BE2C (cell line): Measurements from ENCODE around the gene SP140L.
"Not testable (repeated sequence)": the region's sequence is repeated elsewhere in the genome, so short reads cannot be mapped to it uniquely, and the experiment has no call there.

Source experiments
- DNase-seq: peaks from one replicate; pipeline ENCODE4 v3.0.0-alpha.2; 2020
- H3K27me3 ChIP-seq: fragments of 250-450 bp; sonication (Bioruptor Pico); 2 replicates; pipeline ENCODE4 v1.5.1; 2020; ENCODE audit warnings: mild to moderate bottlenecking
- H3K36me3 ChIP-seq: fragments of 250-450 bp; sonication (Bioruptor Pico); 2 replicates; pipeline ENCODE4 v1.5.1; 2020; ENCODE audit warnings: mild to moderate bottlenecking
- H3K4me1 ChIP-seq: fragments of 250-450 bp; sonication (Bioruptor Pico); 2 replicates; pipeline ENCODE4 v1.5.1; 2020
- H3K4me3 ChIP-seq: 2 replicates; pipeline ENCODE4 v1.5.1; 2011; ENCODE audit warnings: low read depth, low read length
- H3K9me3 ChIP-seq: fragments of 250-450 bp; sonication (Bioruptor Pico); 2 replicates; pipeline ENCODE4 v1.5.1; 2020
- TF ChIP-seq, protein P1 (sequence below): IDR thresholded peaks from 2 replicates; pipeline ENCODE4 v1.5.1; 2012; ENCODE audit warnings: mild to moderate bottlenecking, low read depth, low read length

Gene SP140L

DNA sequence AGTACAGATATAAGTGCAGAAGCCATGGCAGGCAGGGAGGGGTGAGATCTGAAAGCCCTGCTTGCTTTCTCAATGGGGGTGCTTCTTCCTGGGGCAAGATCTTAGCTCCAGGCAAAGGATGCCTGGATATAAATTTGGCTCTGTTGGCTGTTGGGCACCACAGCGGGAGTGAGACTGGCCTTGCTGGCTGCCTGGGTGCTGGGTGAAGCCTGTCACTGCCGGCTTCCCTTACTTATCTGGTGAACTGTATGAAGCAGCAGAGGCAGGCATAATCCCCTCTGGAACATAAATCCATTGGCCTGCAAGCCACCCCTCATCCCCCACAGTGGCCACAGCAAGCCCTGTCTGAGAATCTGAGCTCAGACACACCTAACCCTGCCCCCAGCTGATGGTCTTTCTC is 27.4 kb upstream of the SP140L start:
- no peaks in the 10 kb centered on the region for H3K4me1 ChIP-seq
- H3K9me3 ChIP-seq: no peaks in the 10 kb centered on the region
- TF ChIP-seq, protein P1, sequence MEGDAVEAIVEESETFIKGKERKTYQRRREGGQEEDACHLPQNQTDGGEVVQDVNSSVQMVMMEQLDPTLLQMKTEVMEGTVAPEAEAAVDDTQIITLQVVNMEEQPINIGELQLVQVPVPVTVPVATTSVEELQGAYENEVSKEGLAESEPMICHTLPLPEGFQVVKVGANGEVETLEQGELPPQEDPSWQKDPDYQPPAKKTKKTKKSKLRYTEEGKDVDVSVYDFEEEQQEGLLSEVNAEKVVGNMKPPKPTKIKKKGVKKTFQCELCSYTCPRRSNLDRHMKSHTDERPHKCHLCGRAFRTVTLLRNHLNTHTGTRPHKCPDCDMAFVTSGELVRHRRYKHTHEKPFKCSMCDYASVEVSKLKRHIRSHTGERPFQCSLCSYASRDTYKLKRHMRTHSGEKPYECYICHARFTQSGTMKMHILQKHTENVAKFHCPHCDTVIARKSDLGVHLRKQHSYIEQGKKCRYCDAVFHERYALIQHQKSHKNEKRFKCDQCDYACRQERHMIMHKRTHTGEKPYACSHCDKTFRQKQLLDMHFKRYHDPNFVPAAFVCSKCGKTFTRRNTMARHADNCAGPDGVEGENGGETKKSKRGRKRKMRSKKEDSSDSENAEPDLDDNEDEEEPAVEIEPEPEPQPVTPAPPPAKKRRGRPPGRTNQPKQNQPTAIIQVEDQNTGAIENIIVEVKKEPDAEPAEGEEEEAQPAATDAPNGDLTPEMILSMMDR: no peak

GRCh38 chr2:230305416-230306275 is 21.3 kb upstream of the SP140L start:
- no peaks in the 10 kb centered on the region for H3K4me1 ChIP-seq
- H3K4me3 ChIP-seq: no peak overlapping the region
- no peak for DNase-seq
- no peaks in the 10 kb centered on the region for H3K36me3 ChIP-seq
- H3K9me3 ChIP-seq: no peaks in the 10 kb centered on the region
- TF ChIP-seq, protein P1: no peak
- H3K27me3 ChIP-seq: no peaks in the 10 kb centered on the region

More for the DNA sequence above, 27.4 kb upstream of the SP140L start:
- Histone ChIP-seq H3K27me3 (no peaks in the 10 kb centered on the region), H3K36me3 (no peaks in the 10 kb centered on the region), H3K4me3 (no peak overlapping the region)
- no peak for DNase-seq

- Histone ChIP-seq H3K4me3 (no peak overlapping the region), H3K4me1 (no peaks in the 10 kb centered on the region), H3K9me3 (no peaks in the 10 kb centered on the region), H3K27me3 (no peaks in the 10 kb centered on the region), H3K36me3 (no peaks in the 10 kb centered on the region)
- no peak for DNase-seq
- TF ChIP-seq, protein P1: no peak
These were observed 20.5 kb upstream of the SP140L start for GRCh38 chr2:230306474-230306873.

DNA sequence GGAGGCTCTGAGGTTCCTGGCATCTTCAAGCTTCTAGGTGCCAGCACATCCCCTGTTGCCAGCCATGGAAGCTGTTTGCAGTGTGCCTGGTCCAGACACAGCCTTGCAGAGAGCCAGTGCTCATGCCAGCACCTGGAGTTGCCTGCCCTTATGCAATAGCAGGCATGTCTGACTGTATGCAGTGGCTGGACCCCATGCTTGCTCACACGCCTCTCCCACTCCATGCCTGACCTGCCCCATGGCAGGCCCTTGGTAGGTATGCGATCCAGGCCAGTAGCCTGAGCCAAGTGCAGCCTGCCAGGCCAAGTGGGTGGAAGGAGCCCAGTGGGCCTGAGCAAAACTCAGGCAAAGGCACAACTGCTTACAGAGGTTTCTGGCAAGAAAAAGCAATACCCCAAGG is 19.5 kb upstream of the SP140L start:
- DNase-seq: no peak
- no peak overlapping the region for H3K4me3 ChIP-seq
- no peaks in the 10 kb centered on the region for H3K4me1 ChIP-seq
- H3K9me3 ChIP-seq: no peaks in the 10 kb centered on the region
- H3K36me3 ChIP-seq: no peaks in the 10 kb centered on the region
- TF ChIP-seq, protein P1: no peak
- no peaks in the 10 kb centered on the region for H3K27me3 ChIP-seq

GRCh38 chr2:230308402-230309000 is 18.5 kb upstream of the SP140L start:
- no peaks in the 10 kb centered on the region for H3K4me1 ChIP-seq
- H3K9me3 ChIP-seq: no peaks in the 10 kb centered on the region
- H3K4me3 ChIP-seq: no peak overlapping the region
- no peaks in the 10 kb centered on the region for H3K36me3 ChIP-seq
- H3K27me3 ChIP-seq: no peaks in the 10 kb centered on the region
- DNase-seq: no peak
- TF ChIP-seq, protein P1: no peak

DNA sequence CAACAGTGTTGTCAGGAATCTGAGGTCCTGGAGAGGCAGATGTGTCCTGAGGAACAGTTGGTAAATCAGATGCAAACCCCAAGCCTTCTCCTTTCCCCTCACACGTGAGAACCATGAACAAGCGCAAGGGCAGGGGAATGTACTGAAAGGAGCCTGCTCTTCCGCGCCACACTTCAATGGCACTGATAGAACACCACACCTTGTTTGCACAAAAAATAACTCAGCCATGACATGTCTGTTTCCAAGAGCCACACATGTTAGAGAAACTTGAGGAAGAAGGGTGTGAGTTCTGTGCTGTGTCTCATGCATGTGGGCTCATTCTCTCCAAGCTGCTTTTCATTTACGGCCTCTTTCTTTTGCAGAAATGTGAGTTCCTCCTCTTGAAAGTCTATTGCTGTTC is 16.2 kb upstream of the SP140L start:
- H3K4me1 ChIP-seq, H3K27me3 ChIP-seq, H3K36me3 ChIP-seq, DNase-seq, H3K9me3 ChIP-seq, H3K4me3 ChIP-seq: not testable (repeated sequence)

DNA sequence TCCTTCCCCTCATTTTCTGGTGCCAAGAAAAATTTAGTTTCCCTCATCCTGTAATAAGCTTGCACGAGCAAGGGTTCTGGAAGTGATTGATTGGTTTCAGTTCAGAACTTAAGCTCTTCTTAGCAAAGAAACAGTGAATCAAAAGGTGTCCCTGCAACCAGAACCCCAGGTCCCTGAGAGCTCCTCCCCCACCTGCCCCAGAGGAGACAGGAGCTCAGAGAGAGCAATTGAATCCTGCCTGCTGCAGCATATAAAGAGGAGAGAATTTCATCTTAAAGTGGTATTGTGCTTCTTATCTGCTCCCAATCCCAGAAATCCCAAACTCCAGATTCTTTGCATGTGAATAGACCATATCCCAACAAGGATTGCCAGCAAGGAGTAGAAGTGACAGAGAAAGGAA is 15.4 kb upstream of the SP140L start:
- DNase-seq, H3K9me3 ChIP-seq, H3K36me3 ChIP-seq, H3K4me1 ChIP-seq, H3K27me3 ChIP-seq, H3K4me3 ChIP-seq: not testable (repeated sequence)
